RCC 7860 (cell line): ENCODE data around the gene DTX4.

ENCODE experiments used
- DNase-seq: peaks from one replicate; pipeline ENCODE4 v3.0.0-alpha.2; 2015; ENCODE audit warnings: low spot score
- FAIRE-seq: peaks from 2 replicates; lab custom pipeline; 2012; peaks lifted over from hg19 to GRCh38; lab: Jason Lieb, UNC

The DTX4 gene

GRCh38 chr11:59189986-59190385, 18.1 kb downstream of the DTX4 start:
- FAIRE-seq, result no peak
- no peak for DNase-seq

GRCh38 chr11:59191095-59191494, 19.2 kb downstream of the DTX4 start:
- DNase-seq (no peak), FAIRE-seq (no peak)

- FAIRE-seq (no peak), DNase-seq (no peak)
These were observed 20.0 kb downstream of the DTX4 start for GRCh38 chr11:59191890-59192289.

GRCh38 chr11:59192446-59193020, 20.6 kb downstream of the DTX4 start:
- FAIRE-seq, result no peak

GRCh38 chr11:59193587-59194130, 21.7 kb downstream of the DTX4 start:
- no peak for FAIRE-seq
- DNase-seq, result no peak

More at GRCh38 chr11:59192446-59193020, 20.6 kb downstream of the DTX4 start:
- DNase-seq, result no peak

GRCh38 chr11:59195586-59195985, 23.7 kb downstream of the DTX4 start:
- no peak for DNase-seq
- no peak for FAIRE-seq

GRCh38 chr11:59196777-59197176, 24.8 kb downstream of the DTX4 start:
- no peak for FAIRE-seq
- DNase-seq, result no peak

- DNase-seq (no peak), FAIRE-seq (no peak)
These were observed 26.1 kb downstream of the DTX4 start for GRCh38 chr11:59197991-59198390.

- DNase-seq (no peak), FAIRE-seq (no peak)
These were observed 26.8 kb downstream of the DTX4 start for GRCh38 chr11:59198726-59199125.

- no peak for FAIRE-seq
- no peak for DNase-seq
These were observed 27.9 kb downstream of the DTX4 start for GRCh38 chr11:59199546-59200422.

- FAIRE-seq (no peak), DNase-seq (no peak)
These were observed 28.5 kb downstream of the DTX4 start for GRCh38 chr11:59200423-59200746.

GRCh38 chr11:59201353-59201752, 29.4 kb downstream of the DTX4 start:
- FAIRE-seq (no peak), DNase-seq (no peak)

GRCh38 chr11:59204746-59205145, 32.8 kb downstream of the DTX4 start:
- FAIRE-seq, result no peak

GRCh38 chr11:59205648-59206047, 33.7 kb downstream of the DTX4 start:
- no peak for DNase-seq
- no peak for FAIRE-seq

More at GRCh38 chr11:59204746-59205145, 32.8 kb downstream of the DTX4 start:
- no peak for DNase-seq

GRCh38 chr11:59206635-59207034, 34.7 kb downstream of the DTX4 start:
- no peak for FAIRE-seq
- DNase-seq, result no peak

- FAIRE-seq, result no peak
- DNase-seq, result peak; percentile 14
These were observed 36.1 kb downstream of the DTX4 start for GRCh38 chr11:59207988-59208451.

GRCh38 chr11:59208956-59209355, 37.0 kb downstream of the DTX4 start:
- no peak for DNase-seq
- FAIRE-seq, result no peak

GRCh38 chr11:59212222-59212621, 40.3 kb downstream of the DTX4 start:
- FAIRE-seq, result no peak

GRCh38 chr11:59212744-59213631, 41.1 kb downstream of the DTX4 start, which contains the start of gene MPEG1:
Gene MPEG1 (minus strand): TSS chr11:59212927. CDS start chr11:59212865, 62 bp downstream.
- no peak for DNase-seq
- FAIRE-seq, result no peak

More at GRCh38 chr11:59212222-59212621, 40.3 kb downstream of the DTX4 start:
- DNase-seq, result no peak

- FAIRE-seq (no peak), DNase-seq (no peak)
These were observed 42.4 kb downstream of the DTX4 start for GRCh38 chr11:59214141-59214893.
